ENCODE measurements around the gene DEPP1. TPM values are rescaled to one million over a fixed set of nuclear protein-coding genes. Genes with fewer than 3 reads are reported as not detected.

The DEPP1 gene
- total and polyA plus RNA-seq, 2 experiments from 2014 or later: 0.37 to 1.3 TPM

DNA sequence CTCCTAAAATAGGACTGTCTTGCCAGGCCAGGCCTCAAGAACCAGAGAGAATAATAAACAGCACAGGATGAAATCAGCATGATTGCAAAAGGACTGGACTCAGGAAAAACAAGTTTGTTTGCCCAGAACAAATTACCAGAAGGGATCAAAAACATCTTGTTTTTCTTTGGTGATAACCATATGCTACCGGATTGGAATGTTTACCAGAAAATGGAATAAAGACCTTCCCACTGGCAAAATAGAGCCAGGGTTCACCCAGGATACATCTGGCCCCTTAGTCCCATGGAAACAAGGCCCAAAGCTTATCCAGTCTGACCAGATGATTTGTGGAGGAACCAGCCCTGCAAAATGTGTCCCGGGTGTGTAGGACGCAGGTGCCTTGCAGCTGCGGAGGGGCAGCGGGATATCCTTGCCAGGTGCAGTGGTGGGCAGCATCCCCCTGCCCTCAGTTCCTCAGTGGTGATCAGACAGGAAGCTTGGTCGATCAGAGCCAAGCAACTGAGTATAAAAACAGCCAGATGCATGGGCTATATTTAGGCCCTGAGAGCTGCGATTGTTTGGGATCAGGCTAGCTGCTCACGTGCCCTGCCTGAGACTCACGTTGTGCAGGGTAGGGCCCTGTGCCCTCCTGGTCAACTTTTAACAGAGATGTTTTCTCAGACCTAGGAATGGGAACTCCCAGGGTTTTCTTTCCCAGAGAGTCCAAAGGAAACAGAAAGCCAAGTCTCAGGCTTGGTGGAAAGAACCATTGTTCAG lies 17.5 kb upstream of the DEPP1 start:
- Histone ChIP-seq H3K27ac (ENCODE audit: low read depth) (no peak overlapping the region), H4K20me1 (replicated peaks; ENCODE audit: insufficient read depth) (no peaks in the 10 kb centered on the region), H3K9me2 (ENCODE audit: insufficient read depth) (no peaks in the 10 kb centered on the region), H3K4me3 (no peak overlapping the region), H3F3A (replicated peaks; ENCODE audit: low read depth) (0 out of 2 replicates have a peak, but pooled peaks cover 2% of the 10 kb centered on the region), H3K4me2 (no peak overlapping the region), H3K4me1 (ENCODE audit: insufficient read depth) (peaks cover 16% of the 10 kb centered on the region), H3K79me2 (replicated peaks; ENCODE audit: insufficient read depth) (no peaks in the 10 kb centered on the region), H2AFZ (no peak overlapping the region), H3K36me3 (ENCODE audit: insufficient read depth) (no peaks in the 10 kb centered on the region), H3K27me3 (ENCODE audit: insufficient read depth) (no peaks in the 10 kb centered on the region)
- no peak for DNase-seq (ENCODE audit: low spot score)
- no peak overlapping the region for H3K27ac Mint-ChIP-seq
- TF ChIP-seq ZNF331 (CRISPR knock-in tag; IDR thresholded peaks at IDR 0.05; ENCODE audit: low read depth): no peak
- no peak for TF ChIP-seq CREB1 (CRISPR knock-in tag; IDR thresholded peaks at IDR 0.05; ENCODE audit: low read depth)
- TF ChIP-seq, protein P1, sequence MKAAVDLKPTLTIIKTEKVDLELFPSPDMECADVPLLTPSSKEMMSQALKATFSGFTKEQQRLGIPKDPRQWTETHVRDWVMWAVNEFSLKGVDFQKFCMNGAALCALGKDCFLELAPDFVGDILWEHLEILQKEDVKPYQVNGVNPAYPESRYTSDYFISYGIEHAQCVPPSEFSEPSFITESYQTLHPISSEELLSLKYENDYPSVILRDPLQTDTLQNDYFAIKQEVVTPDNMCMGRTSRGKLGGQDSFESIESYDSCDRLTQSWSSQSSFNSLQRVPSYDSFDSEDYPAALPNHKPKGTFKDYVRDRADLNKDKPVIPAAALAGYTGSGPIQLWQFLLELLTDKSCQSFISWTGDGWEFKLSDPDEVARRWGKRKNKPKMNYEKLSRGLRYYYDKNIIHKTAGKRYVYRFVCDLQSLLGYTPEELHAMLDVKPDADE (IDR thresholded peaks at IDR 0.05): no peak
- TF ChIP-seq STAT1 (IDR thresholded peaks at IDR 0.05; ENCODE audit: unreplicated experiment): no peak
- no peak for TF ChIP-seq EZH2phosphoT487 (IDR thresholded peaks at IDR 0.05; ENCODE audit: unreplicated experiment)
- TF ChIP-seq JUNB (IDR thresholded peaks at IDR 0.05; ENCODE audit: unreplicated experiment): no peak
- no peak for TF ChIP-seq ZNF114 (CRISPR knock-in tag; IDR thresholded peaks at IDR 0.05)
- no peak for TF ChIP-seq NANOG (IDR thresholded peaks at IDR 0.05; ENCODE audit: borderline replicate concordance)
- TF ChIP-seq, protein P2, sequence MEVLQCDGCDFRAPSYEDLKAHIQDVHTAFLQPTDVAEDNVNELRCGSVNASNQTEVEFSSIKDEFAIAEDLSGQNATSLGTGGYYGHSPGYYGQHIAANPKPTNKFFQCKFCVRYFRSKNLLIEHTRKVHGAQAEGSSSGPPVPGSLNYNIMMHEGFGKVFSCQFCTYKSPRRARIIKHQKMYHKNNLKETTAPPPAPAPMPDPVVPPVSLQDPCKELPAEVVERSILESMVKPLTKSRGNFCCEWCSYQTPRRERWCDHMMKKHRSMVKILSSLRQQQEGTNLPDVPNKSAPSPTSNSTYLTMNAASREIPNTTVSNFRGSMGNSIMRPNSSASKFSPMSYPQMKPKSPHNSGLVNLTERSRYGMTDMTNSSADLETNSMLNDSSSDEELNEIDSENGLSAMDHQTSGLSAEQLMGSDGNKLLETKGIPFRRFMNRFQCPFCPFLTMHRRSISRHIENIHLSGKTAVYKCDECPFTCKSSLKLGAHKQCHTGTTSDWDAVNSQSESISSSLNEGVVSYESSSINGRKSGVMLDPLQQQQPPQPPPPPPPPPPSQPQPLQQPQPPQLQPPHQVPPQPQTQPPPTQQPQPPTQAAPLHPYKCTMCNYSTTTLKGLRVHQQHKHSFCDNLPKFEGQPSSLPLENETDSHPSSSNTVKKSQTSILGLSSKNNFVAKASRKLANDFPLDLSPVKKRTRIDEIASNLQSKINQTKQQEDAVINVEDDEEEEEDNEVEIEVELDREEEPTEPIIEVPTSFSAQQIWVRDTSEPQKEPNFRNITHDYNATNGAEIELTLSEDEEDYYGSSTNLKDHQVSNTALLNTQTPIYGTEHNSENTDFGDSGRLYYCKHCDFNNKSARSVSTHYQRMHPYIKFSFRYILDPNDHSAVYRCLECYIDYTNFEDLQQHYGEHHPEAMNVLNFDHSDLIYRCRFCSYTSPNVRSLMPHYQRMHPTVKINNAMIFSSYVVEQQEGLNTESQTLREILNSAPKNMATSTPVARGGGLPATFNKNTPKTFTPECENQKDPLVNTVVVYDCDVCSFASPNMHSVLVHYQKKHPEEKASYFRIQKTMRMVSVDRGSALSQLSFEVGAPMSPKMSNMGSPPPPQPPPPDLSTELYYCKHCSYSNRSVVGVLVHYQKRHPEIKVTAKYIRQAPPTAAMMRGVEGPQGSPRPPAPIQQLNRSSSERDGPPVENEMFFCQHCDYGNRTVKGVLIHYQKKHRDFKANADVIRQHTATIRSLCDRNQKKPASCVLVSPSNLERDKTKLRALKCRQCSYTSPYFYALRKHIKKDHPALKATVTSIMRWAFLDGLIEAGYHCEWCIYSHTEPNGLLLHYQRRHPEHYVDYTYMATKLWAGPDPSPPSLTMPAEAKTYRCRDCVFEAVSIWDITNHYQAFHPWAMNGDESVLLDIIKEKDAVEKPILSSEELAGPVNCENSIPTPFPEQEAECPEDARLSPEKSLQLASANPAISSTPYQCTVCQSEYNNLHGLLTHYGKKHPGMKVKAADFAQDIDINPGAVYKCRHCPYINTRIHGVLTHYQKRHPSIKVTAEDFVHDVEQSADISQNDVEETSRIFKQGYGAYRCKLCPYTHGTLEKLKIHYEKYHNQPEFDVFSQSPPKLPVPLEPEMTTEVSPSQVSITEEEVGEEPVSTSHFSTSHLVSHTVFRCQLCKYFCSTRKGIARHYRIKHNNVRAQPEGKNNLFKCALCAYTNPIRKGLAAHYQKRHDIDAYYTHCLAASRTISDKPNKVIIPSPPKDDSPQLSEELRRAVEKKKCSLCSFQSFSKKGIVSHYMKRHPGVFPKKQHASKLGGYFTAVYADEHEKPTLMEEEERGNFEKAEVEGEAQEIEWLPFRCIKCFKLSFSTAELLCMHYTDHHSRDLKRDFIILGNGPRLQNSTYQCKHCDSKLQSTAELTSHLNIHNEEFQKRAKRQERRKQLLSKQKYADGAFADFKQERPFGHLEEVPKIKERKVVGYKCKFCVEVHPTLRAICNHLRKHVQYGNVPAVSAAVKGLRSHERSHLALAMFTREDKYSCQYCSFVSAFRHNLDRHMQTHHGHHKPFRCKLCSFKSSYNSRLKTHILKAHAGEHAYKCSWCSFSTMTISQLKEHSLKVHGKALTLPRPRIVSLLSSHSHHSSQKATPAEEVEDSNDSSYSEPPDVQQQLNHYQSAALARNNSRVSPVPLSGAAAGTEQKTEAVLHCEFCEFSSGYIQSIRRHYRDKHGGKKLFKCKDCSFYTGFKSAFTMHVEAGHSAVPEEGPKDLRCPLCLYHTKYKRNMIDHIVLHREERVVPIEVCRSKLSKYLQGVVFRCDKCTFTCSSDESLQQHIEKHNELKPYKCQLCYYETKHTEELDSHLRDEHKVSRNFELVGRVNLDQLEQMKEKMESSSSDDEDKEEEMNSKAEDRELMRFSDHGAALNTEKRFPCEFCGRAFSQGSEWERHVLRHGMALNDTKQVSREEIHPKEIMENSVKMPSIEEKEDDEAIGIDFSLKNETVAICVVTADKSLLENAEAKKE (CRISPR knock-in tag; IDR thresholded peaks at IDR 0.05): no peak
- TF ChIP-seq EZH2 (IDR thresholded peaks at IDR 0.05; ENCODE audit: low read depth, unreplicated experiment): no peak
- TF ChIP-seq, protein P3, sequence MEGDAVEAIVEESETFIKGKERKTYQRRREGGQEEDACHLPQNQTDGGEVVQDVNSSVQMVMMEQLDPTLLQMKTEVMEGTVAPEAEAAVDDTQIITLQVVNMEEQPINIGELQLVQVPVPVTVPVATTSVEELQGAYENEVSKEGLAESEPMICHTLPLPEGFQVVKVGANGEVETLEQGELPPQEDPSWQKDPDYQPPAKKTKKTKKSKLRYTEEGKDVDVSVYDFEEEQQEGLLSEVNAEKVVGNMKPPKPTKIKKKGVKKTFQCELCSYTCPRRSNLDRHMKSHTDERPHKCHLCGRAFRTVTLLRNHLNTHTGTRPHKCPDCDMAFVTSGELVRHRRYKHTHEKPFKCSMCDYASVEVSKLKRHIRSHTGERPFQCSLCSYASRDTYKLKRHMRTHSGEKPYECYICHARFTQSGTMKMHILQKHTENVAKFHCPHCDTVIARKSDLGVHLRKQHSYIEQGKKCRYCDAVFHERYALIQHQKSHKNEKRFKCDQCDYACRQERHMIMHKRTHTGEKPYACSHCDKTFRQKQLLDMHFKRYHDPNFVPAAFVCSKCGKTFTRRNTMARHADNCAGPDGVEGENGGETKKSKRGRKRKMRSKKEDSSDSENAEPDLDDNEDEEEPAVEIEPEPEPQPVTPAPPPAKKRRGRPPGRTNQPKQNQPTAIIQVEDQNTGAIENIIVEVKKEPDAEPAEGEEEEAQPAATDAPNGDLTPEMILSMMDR (conservative IDR thresholded peaks at IDR 0.05; ENCODE audit: low read depth in 2 of 2): no peak
- no peak for TF ChIP-seq POLR2AphosphoS5 (IDR thresholded peaks at IDR 0.05; ENCODE audit: low read depth)
- TF ChIP-seq, protein P4, sequence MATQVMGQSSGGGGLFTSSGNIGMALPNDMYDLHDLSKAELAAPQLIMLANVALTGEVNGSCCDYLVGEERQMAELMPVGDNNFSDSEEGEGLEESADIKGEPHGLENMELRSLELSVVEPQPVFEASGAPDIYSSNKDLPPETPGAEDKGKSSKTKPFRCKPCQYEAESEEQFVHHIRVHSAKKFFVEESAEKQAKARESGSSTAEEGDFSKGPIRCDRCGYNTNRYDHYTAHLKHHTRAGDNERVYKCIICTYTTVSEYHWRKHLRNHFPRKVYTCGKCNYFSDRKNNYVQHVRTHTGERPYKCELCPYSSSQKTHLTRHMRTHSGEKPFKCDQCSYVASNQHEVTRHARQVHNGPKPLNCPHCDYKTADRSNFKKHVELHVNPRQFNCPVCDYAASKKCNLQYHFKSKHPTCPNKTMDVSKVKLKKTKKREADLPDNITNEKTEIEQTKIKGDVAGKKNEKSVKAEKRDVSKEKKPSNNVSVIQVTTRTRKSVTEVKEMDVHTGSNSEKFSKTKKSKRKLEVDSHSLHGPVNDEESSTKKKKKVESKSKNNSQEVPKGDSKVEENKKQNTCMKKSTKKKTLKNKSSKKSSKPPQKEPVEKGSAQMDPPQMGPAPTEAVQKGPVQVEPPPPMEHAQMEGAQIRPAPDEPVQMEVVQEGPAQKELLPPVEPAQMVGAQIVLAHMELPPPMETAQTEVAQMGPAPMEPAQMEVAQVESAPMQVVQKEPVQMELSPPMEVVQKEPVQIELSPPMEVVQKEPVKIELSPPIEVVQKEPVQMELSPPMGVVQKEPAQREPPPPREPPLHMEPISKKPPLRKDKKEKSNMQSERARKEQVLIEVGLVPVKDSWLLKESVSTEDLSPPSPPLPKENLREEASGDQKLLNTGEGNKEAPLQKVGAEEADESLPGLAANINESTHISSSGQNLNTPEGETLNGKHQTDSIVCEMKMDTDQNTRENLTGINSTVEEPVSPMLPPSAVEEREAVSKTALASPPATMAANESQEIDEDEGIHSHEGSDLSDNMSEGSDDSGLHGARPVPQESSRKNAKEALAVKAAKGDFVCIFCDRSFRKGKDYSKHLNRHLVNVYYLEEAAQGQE (IDR thresholded peaks at IDR 0.05; ENCODE audit: unreplicated experiment): no peak
- H3K4me1 Mint-ChIP-seq: peaks cover 47% of the 10 kb centered on the region
- peaks cover 11% of the 10 kb centered on the region for H3K27me3 Mint-ChIP-seq (ENCODE audit: insufficient read depth, low read depth, poor library complexity)
- no peak for ATAC-seq
- peaks cover 6% of the 10 kb centered on the region; the same call in 1 of the 3 replicates for H3K36me3 Mint-ChIP-seq (ENCODE audit: low read depth)
- H3K4me3 Mint-ChIP-seq: no peak overlapping the region
- peaks cover 5% of the 10 kb centered on the region; the same call in 1 of the 3 replicates for H3K9me3 Mint-ChIP-seq
